HepG2 (cell line): ENCODE results near the gene PEX5.

Experiments used
- ASH2L ChIP-seq: fragments of 300-600, 200-600 bp; sonication (generic); IDR thresholded peaks from 2 replicates; pipeline ENCODE4 v1.7.0; 2017; ENCODE audit warnings: low read depth, mild to moderate bottlenecking, moderate library complexity, mixed read lengths, low read length; ENCODE audit not compliant: insufficient read length
- ATF2 ChIP-seq: sonication (generic); formaldehyde crosslinking; IDR thresholded peaks from 2 replicates; pipeline ENCODE4 v1.4.0; 2020; ENCODE audit warnings: missing genetic modification reagents
- KLF16 ChIP-seq, 2 experiments: sonication (generic) in 1 of 2; formaldehyde crosslinking in 1 of 2; IDR thresholded peaks; 2 replicates each; pipeline versions ENCODE4 v1.6.1 to v1.8.0; 2016 to 2023; ENCODE audit warnings: missing genetic modification reagents in 2 of 2, missing compliant biosample characterization in 1 of 2
- MNT ChIP-seq: fragments of 450-650 bp; IDR thresholded peaks from 2 replicates; pipeline ENCODE4 v1.6.1; 2016
- TEAD2 ChIP-seq: sonication (generic); formaldehyde crosslinking; IDR thresholded peaks from 2 replicates; pipeline ENCODE4 v1.9.0; 2021; ENCODE audit warnings: missing genetic modification reagents
- TFAP4 ChIP-seq: sonication (generic); IDR thresholded peaks from 2 replicates; pipeline ENCODE4 v1.6.1; 2016; ENCODE audit warnings: low read depth, borderline replicate concordance
- ZNF224 ChIP-seq: sonication (generic); formaldehyde crosslinking; IDR thresholded peaks from 2 replicates; pipeline ENCODE4 v1.5.0; 2020; ENCODE audit warnings: mild to moderate bottlenecking, missing genetic modification reagents
- ZSCAN22 ChIP-seq: sonication (generic); formaldehyde crosslinking; IDR thresholded peaks from 2 replicates; pipeline ENCODE4 v1.4.0; 2020; ENCODE audit warnings: mild to moderate bottlenecking, missing genetic modification reagents

GRCh38 chr12:7156259-7157197, 33.0 kb upstream of the PEX5 start:
- TF ChIP-seq ASH2L (no peak), ZSCAN22 (CRISPR knock-in tag) (no peak), TFAP4 (no peak), ATF2 (CRISPR knock-in tag) (no peak), KLF16 (CRISPR knock-in tag; IDR thresholded peaks at IDR 0.05) (no peak), TEAD2 (CRISPR knock-in tag) (no peak), MNT (no peak), ZNF224 (no peak)
